ENCODE measurements around the gene CHRNA3.

DNA sequence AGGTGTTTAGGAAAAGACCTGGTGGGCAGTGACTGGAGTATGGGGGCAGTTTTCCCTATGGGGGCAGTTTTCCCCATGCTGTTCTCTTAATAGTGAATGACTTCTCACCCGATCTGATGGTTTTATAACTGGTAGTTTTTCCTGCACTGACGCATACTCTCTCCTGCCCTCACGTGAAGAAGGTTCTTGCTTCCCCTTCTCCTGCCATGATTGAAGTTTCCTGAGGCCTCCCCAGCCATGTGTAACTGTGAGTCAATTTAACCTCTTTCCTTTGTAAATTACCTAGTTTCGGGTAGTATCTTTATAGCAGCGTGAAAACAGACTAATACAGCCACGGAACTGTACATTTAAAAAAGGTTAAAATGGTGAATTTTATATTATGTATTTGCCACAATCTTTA, 45.2 kb upstream of the CHRNA3 start:
- TF ChIP-seq, protein P1, sequence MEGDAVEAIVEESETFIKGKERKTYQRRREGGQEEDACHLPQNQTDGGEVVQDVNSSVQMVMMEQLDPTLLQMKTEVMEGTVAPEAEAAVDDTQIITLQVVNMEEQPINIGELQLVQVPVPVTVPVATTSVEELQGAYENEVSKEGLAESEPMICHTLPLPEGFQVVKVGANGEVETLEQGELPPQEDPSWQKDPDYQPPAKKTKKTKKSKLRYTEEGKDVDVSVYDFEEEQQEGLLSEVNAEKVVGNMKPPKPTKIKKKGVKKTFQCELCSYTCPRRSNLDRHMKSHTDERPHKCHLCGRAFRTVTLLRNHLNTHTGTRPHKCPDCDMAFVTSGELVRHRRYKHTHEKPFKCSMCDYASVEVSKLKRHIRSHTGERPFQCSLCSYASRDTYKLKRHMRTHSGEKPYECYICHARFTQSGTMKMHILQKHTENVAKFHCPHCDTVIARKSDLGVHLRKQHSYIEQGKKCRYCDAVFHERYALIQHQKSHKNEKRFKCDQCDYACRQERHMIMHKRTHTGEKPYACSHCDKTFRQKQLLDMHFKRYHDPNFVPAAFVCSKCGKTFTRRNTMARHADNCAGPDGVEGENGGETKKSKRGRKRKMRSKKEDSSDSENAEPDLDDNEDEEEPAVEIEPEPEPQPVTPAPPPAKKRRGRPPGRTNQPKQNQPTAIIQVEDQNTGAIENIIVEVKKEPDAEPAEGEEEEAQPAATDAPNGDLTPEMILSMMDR (IDR thresholded peaks at IDR 0.05; ENCODE audit: low read depth, low read length) = no peak
- TF ChIP-seq EZH2phosphoT487 (IDR thresholded peaks at IDR 0.05; ENCODE audit: low read depth) = no peak

Data from OCI-LY3 (cell line).